Measurements from ENCODE around the gene BCR.

BCR gene

GRCh38 chr22:23199159-23199558 lies 18.9 kb downstream of the BCR start:
- TF ChIP-seq CTCF (IDR thresholded peaks at IDR 0.05; ENCODE audit: borderline replicate concordance, insufficient read depth, low read depth, low read length), result no peak
- H3K4me3 ChIP-seq (ENCODE audit: low read depth, low read length), result no peak overlapping the region

GRCh38 chr22:23200898-23201297 lies 20.6 kb downstream of the BCR start:
- no peak for TF ChIP-seq CTCF (IDR thresholded peaks at IDR 0.05; ENCODE audit: borderline replicate concordance, insufficient read depth, low read depth, low read length)
- H3K4me3 ChIP-seq (ENCODE audit: low read depth, low read length), result no peak overlapping the region

GRCh38 chr22:23202812-23203451 lies 22.6 kb downstream of the BCR start:
- no peak for TF ChIP-seq CTCF (IDR thresholded peaks at IDR 0.05; ENCODE audit: borderline replicate concordance, insufficient read depth, low read depth, low read length)
- no peak overlapping the region for H3K4me3 ChIP-seq (ENCODE audit: low read depth, low read length)

GRCh38 chr22:23203452-23204124 lies 23.3 kb downstream of the BCR start:
- no peak overlapping the region for H3K4me3 ChIP-seq (ENCODE audit: low read depth, low read length)
- TF ChIP-seq CTCF (IDR thresholded peaks at IDR 0.05; ENCODE audit: borderline replicate concordance, insufficient read depth, low read depth, low read length), result no peak

- TF ChIP-seq CTCF (IDR thresholded peaks at IDR 0.05; ENCODE audit: borderline replicate concordance, insufficient read depth, low read depth, low read length), result no peak
- no peak overlapping the region for H3K4me3 ChIP-seq (ENCODE audit: low read depth, low read length)
Measured at GRCh38 chr22:23204125-23204488, 23.8 kb downstream of the BCR start.

- TF ChIP-seq CTCF (IDR thresholded peaks at IDR 0.05; ENCODE audit: borderline replicate concordance, insufficient read depth, low read depth, low read length), result no peak
- H3K4me3 ChIP-seq (ENCODE audit: low read depth, low read length), result no peak overlapping the region
Measured at GRCh38 chr22:23204541-23205157, 24.3 kb downstream of the BCR start.
